HCT116 (cell line): Measurements from ENCODE around the gene PANK4.
"Not testable (repeated sequence)": the region's sequence is repeated elsewhere in the genome, so short reads cannot be mapped to it uniquely, and the experiment has no call there.

Source experiments
- CTCF ChIP-seq, 3 experiments: fragments of 200-600 bp in 1 of 3; sonication (generic) in 1 of 3; IDR thresholded peaks in 2 of 3; conservative IDR thresholded peaks in 1 of 3; 2 replicates each; pipeline ENCODE4 v1.5.1; 2012 to 2017; ENCODE audit warnings: low read depth in 2 of 3, low read length in 2 of 3, antibody characterized with exemption in 1 of 3, borderline replicate concordance in 1 of 3, control low read depth in 1 of 3, mild to moderate bottlenecking in 1 of 3, mixed read lengths in 1 of 3, mixed run types in 1 of 3, moderate library complexity in 1 of 3; ENCODE audit not compliant: insufficient read depth in 1 of 3
- EGR1 ChIP-seq: IDR thresholded peaks from 2 replicates; pipeline ENCODE4 v1.6.1; 2012; ENCODE audit warnings: low read depth
- ELF1 ChIP-seq: IDR thresholded peaks from 2 replicates; pipeline ENCODE4 v1.6.1; 2012; ENCODE audit warnings: low read depth, borderline replicate concordance
- EZH2 ChIP-seq: fragments of 200-600 bp; sonication (generic); IDR thresholded peaks from 2 replicates; pipeline ENCODE4 v1.6.1; 2017; ENCODE audit warnings: antibody characterized with exemption, mixed run types
- POLR2A ChIP-seq: IDR thresholded peaks from 2 replicates; pipeline ENCODE4 v1.7.0; 2011; ENCODE audit warnings: borderline replicate concordance; ENCODE audit not compliant: insufficient read depth, insufficient read length; ENCODE audit errors: extremely low read depth
- POLR2AphosphoS5 ChIP-seq: IDR thresholded peaks from 2 replicates; pipeline ENCODE4 v1.6.1; 2011; ENCODE audit warnings: mild to moderate bottlenecking, low read depth, low read length, moderate library complexity
- RAD21 ChIP-seq: IDR thresholded peaks from 2 replicates; pipeline ENCODE4 v1.6.1; 2012; ENCODE audit warnings: low read depth, mild to moderate bottlenecking
- SIN3A ChIP-seq: IDR thresholded peaks from 2 replicates; pipeline ENCODE4 v1.6.1; 2012; ENCODE audit warnings: low read depth
- SP1 ChIP-seq: IDR thresholded peaks from 2 replicates; pipeline ENCODE4 v1.6.1; 2012; ENCODE audit warnings: low read depth
- SRF ChIP-seq: IDR thresholded peaks from 2 replicates; pipeline ENCODE4 v1.6.1; 2012; ENCODE audit warnings: low read depth
- ZNF274 ChIP-seq: fragments of 200-500 bp; sonication (Bioruptor generic); IDR thresholded peaks from 2 replicates; pipeline ENCODE4 v1.6.1; 2014; ENCODE audit warnings: mild to moderate bottlenecking, low read depth, low read length, inconsistent platforms
- TF ChIP-seq, protein P1 (sequence below): IDR thresholded peaks from 2 replicates; pipeline ENCODE4 v1.6.1; 2012
- TF ChIP-seq, protein P2 (sequence below): IDR thresholded peaks from 2 replicates; pipeline ENCODE4 v1.6.1; 2012; ENCODE audit warnings: low read depth

GRCh38 chr1:2459102-2459753 lies 67.2 kb downstream of the PANK4 start:
- TF ChIP-seq ELF1; SRF; CTCF (IDR thresholded peaks at IDR 0.05 in 2 of 3, conservative IDR thresholded peaks at IDR 0.05 in 1 of 3; ENCODE audit: borderline replicate concordance in 1 of 3, insufficient read depth in 1 of 3, low read depth in 2 of 3, low read length in 2 of 3); POLR2A; EZH2; RAD21; POLR2AphosphoS5; SP1; EGR1; ZNF274; SIN3A: not testable (repeated sequence)
- TF ChIP-seq, protein P1, sequence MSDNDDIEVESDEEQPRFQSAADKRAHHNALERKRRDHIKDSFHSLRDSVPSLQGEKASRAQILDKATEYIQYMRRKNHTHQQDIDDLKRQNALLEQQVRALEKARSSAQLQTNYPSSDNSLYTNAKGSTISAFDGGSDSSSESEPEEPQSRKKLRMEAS: not testable (repeated sequence)
- TF ChIP-seq, protein P2, sequence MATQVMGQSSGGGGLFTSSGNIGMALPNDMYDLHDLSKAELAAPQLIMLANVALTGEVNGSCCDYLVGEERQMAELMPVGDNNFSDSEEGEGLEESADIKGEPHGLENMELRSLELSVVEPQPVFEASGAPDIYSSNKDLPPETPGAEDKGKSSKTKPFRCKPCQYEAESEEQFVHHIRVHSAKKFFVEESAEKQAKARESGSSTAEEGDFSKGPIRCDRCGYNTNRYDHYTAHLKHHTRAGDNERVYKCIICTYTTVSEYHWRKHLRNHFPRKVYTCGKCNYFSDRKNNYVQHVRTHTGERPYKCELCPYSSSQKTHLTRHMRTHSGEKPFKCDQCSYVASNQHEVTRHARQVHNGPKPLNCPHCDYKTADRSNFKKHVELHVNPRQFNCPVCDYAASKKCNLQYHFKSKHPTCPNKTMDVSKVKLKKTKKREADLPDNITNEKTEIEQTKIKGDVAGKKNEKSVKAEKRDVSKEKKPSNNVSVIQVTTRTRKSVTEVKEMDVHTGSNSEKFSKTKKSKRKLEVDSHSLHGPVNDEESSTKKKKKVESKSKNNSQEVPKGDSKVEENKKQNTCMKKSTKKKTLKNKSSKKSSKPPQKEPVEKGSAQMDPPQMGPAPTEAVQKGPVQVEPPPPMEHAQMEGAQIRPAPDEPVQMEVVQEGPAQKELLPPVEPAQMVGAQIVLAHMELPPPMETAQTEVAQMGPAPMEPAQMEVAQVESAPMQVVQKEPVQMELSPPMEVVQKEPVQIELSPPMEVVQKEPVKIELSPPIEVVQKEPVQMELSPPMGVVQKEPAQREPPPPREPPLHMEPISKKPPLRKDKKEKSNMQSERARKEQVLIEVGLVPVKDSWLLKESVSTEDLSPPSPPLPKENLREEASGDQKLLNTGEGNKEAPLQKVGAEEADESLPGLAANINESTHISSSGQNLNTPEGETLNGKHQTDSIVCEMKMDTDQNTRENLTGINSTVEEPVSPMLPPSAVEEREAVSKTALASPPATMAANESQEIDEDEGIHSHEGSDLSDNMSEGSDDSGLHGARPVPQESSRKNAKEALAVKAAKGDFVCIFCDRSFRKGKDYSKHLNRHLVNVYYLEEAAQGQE: not testable (repeated sequence)
